SK-N-SH (cell line): Measurements from ENCODE around the gene RIPOR2. TPM values are rescaled to one million over a fixed set of nuclear protein-coding genes. Genes with fewer than 3 reads are reported as not detected.
A peak's percentile ranks its signal among the peaks of the same experiment; 100 is the strongest.

Source experiments
- CTCF ChIA-PET: fragments of 300-600, 350-600 bp; formaldehyde crosslinking; extraction: SDS; loops from one replicate; lab custom pipeline; 2021; lab: Yijun Ruan, JAX
- POLR2A ChIA-PET: fragments of 350-600 bp; sonication (Branson Sonifier 250); formaldehyde crosslinking; extraction: SDS; loops from one replicate; lab custom pipeline; 2020; ENCODE audit warnings: antibody characterized with exemption, inconsistent platforms; lab: Yijun Ruan, JAX
- DNase-seq: peaks from one replicate; pipeline ENCODE4 v3.0.0; 2012
- H2AFZ ChIP-seq: fragments of 200-600 bp; sonication (generic); 2 replicates; pipeline ENCODE4 v1.8.1; 2016; ENCODE audit warnings: antibody characterized with exemption, mild to moderate bottlenecking, low read depth
- H3F3A ChIP-seq: fragments of 200-600 bp; sonication (generic); replicated peaks from 2 replicates; pipeline ENCODE3; 2016; ENCODE audit warnings: antibody characterized with exemption, mild to moderate bottlenecking; ENCODE audit not compliant: insufficient read depth
- H3K27ac ChIP-seq, 2 experiments: fragments of 200-500 bp in 1 of 2; fragments of 200-600 bp in 1 of 2; sonication (Bioruptor generic) in 1 of 2; sonication (generic), shearing (Covaris generic) in 1 of 2; 2 replicates each; pipeline versions ENCODE4 v1.5.1 to v1.6.1; 2014 to 2016; ENCODE audit warnings: low read depth in 2 of 2, inconsistent platforms in 1 of 2, low read length in 1 of 2, mild to moderate bottlenecking in 1 of 2, mixed read lengths in 1 of 2
- H3K27me3 ChIP-seq: fragments of 200-600 bp; sonication (generic), shearing (Covaris generic); 2 replicates; pipeline ENCODE4 v1.6.1; 2016; ENCODE audit warnings: mixed run types; ENCODE audit not compliant: insufficient read depth
- H3K36me3 ChIP-seq, 2 experiments: fragments of 200-500 bp in 1 of 2; fragments of 200-600 bp in 1 of 2; sonication (Bioruptor generic) in 1 of 2; sonication (generic) in 1 of 2; replicated peaks in 1 of 2; 2 replicates each; pipeline versions ENCODE3 to v1.5.1; 2014 to 2016; ENCODE audit warnings: low read length in 1 of 2, mild to moderate bottlenecking in 1 of 2; ENCODE audit not compliant: insufficient read depth in 2 of 2, control insufficient read depth in 1 of 2
- H3K4me1 ChIP-seq, 2 experiments: fragments of 200-500 bp in 1 of 2; fragments of 200-600 bp in 1 of 2; sonication (Bioruptor generic) in 1 of 2; sonication (generic), shearing (Covaris generic) in 1 of 2; 2 replicates each; pipeline versions ENCODE4 v1.5.1 to v1.6.1; 2014 to 2016; ENCODE audit warnings: low read depth in 1 of 2, low read length in 1 of 2, mixed run types in 1 of 2; ENCODE audit not compliant: insufficient read depth in 2 of 2, control insufficient read depth in 1 of 2
- H3K4me2 ChIP-seq: fragments of 200-600 bp; sonication (generic), shearing (Covaris generic); 2 replicates; pipeline ENCODE4 v1.6.1; 2017; ENCODE audit warnings: mixed run types
- H3K4me3 ChIP-seq, 2 experiments: fragments of 200-500 bp in 1 of 2; fragments of 200-600 bp in 1 of 2; sonication (Bioruptor generic) in 1 of 2; sonication (generic), shearing (Covaris generic) in 1 of 2; 2 replicates each; pipeline versions ENCODE4 v1.5.1 to v1.8.1; 2014 to 2016; ENCODE audit warnings: low read depth in 2 of 2, inconsistent platforms in 1 of 2, low read length in 1 of 2, mild to moderate bottlenecking in 1 of 2, mixed read lengths in 1 of 2, moderate library complexity in 1 of 2
- H3K79me2 ChIP-seq: fragments of 200-600 bp; sonication (generic); 2 replicates; pipeline ENCODE4 v1.8.1; 2017; ENCODE audit warnings: mild to moderate bottlenecking; ENCODE audit not compliant: insufficient read depth
- H3K9ac ChIP-seq: fragments of 200-600 bp; sonication (generic); 2 replicates; pipeline ENCODE4 v1.6.1; 2017; ENCODE audit warnings: mixed run types
- H3K9me2 ChIP-seq: fragments of 200-600 bp; sonication (generic); 2 replicates; pipeline ENCODE4 v1.6.1; 2017; ENCODE audit warnings: mixed run types
- H3K9me3 ChIP-seq: fragments of 200-600 bp; sonication (generic); 2 replicates; pipeline ENCODE4 v1.6.1; 2017; ENCODE audit warnings: mixed run types, mild to moderate bottlenecking, moderate library complexity
- H4K20me1 ChIP-seq: fragments of 200-600 bp; sonication (generic); 2 replicates; pipeline ENCODE4 v1.6.1; 2017; ENCODE audit warnings: mild to moderate bottlenecking, mixed run types; ENCODE audit not compliant: insufficient read depth
- CHD2 ChIP-seq: fragments of 150-350 bp; IDR thresholded peaks from 2 replicates; pipeline ENCODE4 v1.6.1; 2018; ENCODE audit warnings: low read length; ENCODE audit not compliant: partially characterized antibody
- FOSL2 ChIP-seq: IDR thresholded peaks from 2 replicates; pipeline ENCODE4 v1.4.0; 2012; ENCODE audit warnings: low read depth, mild to moderate bottlenecking, moderate library complexity, borderline replicate concordance
- GABPA ChIP-seq: IDR thresholded peaks from 2 replicates; pipeline ENCODE4 v1.4.0; 2012; ENCODE audit warnings: low read depth, mild to moderate bottlenecking
- GATA2 ChIP-seq: sonication (generic); formaldehyde crosslinking; IDR thresholded peaks from 2 replicates; pipeline ENCODE4 v1.5.0; 2020; ENCODE audit warnings: mild to moderate bottlenecking, missing genetic modification reagents
- MAX ChIP-seq: IDR thresholded peaks from 2 replicates; pipeline ENCODE4 v1.4.0; 2012; ENCODE audit warnings: low read depth
- NFIC ChIP-seq: IDR thresholded peaks from 2 replicates; pipeline ENCODE4 v1.4.0; 2012; ENCODE audit warnings: borderline replicate concordance
- RAD21 ChIP-seq: IDR thresholded peaks from 2 replicates; pipeline ENCODE4 v1.6.1; 2012; ENCODE audit warnings: mild to moderate bottlenecking, low read length
- REST ChIP-seq: IDR thresholded peaks from 2 replicates; pipeline ENCODE4 v1.6.1; 2012; ENCODE audit warnings: mild to moderate bottlenecking, low read depth, low read length, moderate library complexity
- RFX5 ChIP-seq: IDR thresholded peaks from 2 replicates; pipeline ENCODE4 v1.6.1; 2012; ENCODE audit warnings: mild to moderate bottlenecking, improper control_type of control experiment, low read length
- SIN3A ChIP-seq: IDR thresholded peaks from 2 replicates; pipeline ENCODE4 v1.6.1; 2012; ENCODE audit warnings: low read depth, mild to moderate bottlenecking, low read length, moderate library complexity, borderline replicate concordance
- WGBS: methylation state at CpG from one replicate; pipeline ENCODE4 v1.1.6; 2017; ENCODE audit warnings: low lambda C conversion rate; 5-methylcytosine and 5-hydroxymethylcytosine counted together
- polyA plus RNA-seq, 3 experiments: library from polyadenylated mRNA; depleted of rRNA; stranded (reverse); fragments of >200 nt; gene quantifications; 2 replicates each; pipeline ENCODE4 v1.2.3, GENCODE V29; 2012

Gene RIPOR2
- polyA plus RNA-seq, 1 of the 3 experiments (the other 2 are of a cell fraction) = 0.05 TPM

GRCh38 chr6:24929242-24929641, 6.5 kb downstream of the RIPOR2 start:
- Histone ChIP-seq H3K79me2 (no peaks in the 10 kb centered on the region), H2AFZ (no peak overlapping the region), H3K27ac (0 out of 4 replicates have a peak overlapping the region, but pooled peaks of 1 of the 2 experiments have one; percentile 71), H3K9me2 (no peaks in the 10 kb centered on the region), H3K4me3 (no peak overlapping the region), H3K27me3 (no peaks in the 10 kb centered on the region), H3K9ac (no peak overlapping the region), H3K36me3 (no peaks in the 10 kb centered on the region), H4K20me1 (no peaks in the 10 kb centered on the region), H3K4me1 (peaks cover 12 to 26% of the 10 kb centered on the region in 2 experiments; a peak in 3 of 4 replicates), H3F3A (peaks cover 16% of the 10 kb centered on the region), H3K4me2 (peak overlapping the region; percentile 8; the same call in 1 of the 2 replicates), H3K9me3 (no peaks in the 10 kb centered on the region)
- ChIA-PET POLR2A (no interaction called here), CTCF (interaction anchor here (0.8 to 1.0 kb wide), 2 partner anchors 63 to 73 kb away, joined by 3 read pairs; no protein-coding TSS in a partner anchor)
- DNase-seq = no peak
- 67% methylated on average over 1 of the region's 1 CpG for WGBS
- TF ChIP-seq RFX5 (no peak), NFIC (no peak), REST (no peak), RAD21 (no peak), MAX (no peak)

- H2AFZ ChIP-seq = peak overlapping the region; percentile 42; the same call in 1 of the 2 replicates
- H3K4me1 ChIP-seq = peaks cover 12 to 26% of the 10 kb centered on the region in 2 experiments; a peak in 3 of 4 replicates
- peak overlapping the region; percentile 17; the same call in 1 of the 2 replicates for H3K9ac ChIP-seq
- H3F3A ChIP-seq = peaks cover 16% of the 10 kb centered on the region
- no peaks in the 10 kb centered on the region for H3K9me2 ChIP-seq
- 66% methylated on average over 6 of the region's 6 CpGs for whole genome bisulfite sequencing
- H3K79me2 ChIP-seq = no peaks in the 10 kb centered on the region
- no peak for DNase-seq
- H3K36me3 ChIP-seq = no peaks in the 10 kb centered on the region
- H3K27ac ChIP-seq = peak overlapping the region in 1 of 2 experiments; percentile 71; a peak in 2 of 4 replicates
- no peak overlapping the region for H3K4me3 ChIP-seq
- H3K4me2 ChIP-seq = peak overlapping the region; percentile 8; the same call in 1 of the 2 replicates
- POLR2A ChIA-PET = no interaction called here
- TF ChIP-seq GATA2 (CRISPR knock-in tag) = no peak
- TF ChIP-seq CHD2 = no peak
- no peak for TF ChIP-seq SIN3A
- TF ChIP-seq GABPA = no peak
- TF ChIP-seq FOSL2 = peak; percentile 27; the same call in 1 of the 2 replicates
- H3K9me3 ChIP-seq = no peaks in the 10 kb centered on the region
- H3K27me3 ChIP-seq = no peaks in the 10 kb centered on the region
- no peaks in the 10 kb centered on the region for H4K20me1 ChIP-seq
- CTCF ChIA-PET = interaction anchor here (0.8 to 1.2 kb wide), 3 partner anchors 10 to 72 kb away, joined by 3 read pairs; no protein-coding TSS in a partner anchor
Measured at GRCh38 chr6:24927985-24928745, 7.6 kb downstream of the RIPOR2 start.
